ENCODE measurements around the gene SAE1.

Gene SAE1

GRCh38 chr19:47221890-47222289 is 91.3 kb downstream of the SAE1 start:
- DNase-seq (ENCODE audit: low spot score): no peak
- TF ChIP-seq, protein P1, sequence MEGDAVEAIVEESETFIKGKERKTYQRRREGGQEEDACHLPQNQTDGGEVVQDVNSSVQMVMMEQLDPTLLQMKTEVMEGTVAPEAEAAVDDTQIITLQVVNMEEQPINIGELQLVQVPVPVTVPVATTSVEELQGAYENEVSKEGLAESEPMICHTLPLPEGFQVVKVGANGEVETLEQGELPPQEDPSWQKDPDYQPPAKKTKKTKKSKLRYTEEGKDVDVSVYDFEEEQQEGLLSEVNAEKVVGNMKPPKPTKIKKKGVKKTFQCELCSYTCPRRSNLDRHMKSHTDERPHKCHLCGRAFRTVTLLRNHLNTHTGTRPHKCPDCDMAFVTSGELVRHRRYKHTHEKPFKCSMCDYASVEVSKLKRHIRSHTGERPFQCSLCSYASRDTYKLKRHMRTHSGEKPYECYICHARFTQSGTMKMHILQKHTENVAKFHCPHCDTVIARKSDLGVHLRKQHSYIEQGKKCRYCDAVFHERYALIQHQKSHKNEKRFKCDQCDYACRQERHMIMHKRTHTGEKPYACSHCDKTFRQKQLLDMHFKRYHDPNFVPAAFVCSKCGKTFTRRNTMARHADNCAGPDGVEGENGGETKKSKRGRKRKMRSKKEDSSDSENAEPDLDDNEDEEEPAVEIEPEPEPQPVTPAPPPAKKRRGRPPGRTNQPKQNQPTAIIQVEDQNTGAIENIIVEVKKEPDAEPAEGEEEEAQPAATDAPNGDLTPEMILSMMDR (IDR thresholded peaks at IDR 0.05; ENCODE audit: borderline replicate concordance, control extremely low read depth, extremely low read depth, insufficient read depth, missing control alignments): no peak
- in situ Hi-C loops (cut with MboI; ENCODE audit: low sequenced_read_pairs, unreplicated experiment): no loop called here

DNA sequence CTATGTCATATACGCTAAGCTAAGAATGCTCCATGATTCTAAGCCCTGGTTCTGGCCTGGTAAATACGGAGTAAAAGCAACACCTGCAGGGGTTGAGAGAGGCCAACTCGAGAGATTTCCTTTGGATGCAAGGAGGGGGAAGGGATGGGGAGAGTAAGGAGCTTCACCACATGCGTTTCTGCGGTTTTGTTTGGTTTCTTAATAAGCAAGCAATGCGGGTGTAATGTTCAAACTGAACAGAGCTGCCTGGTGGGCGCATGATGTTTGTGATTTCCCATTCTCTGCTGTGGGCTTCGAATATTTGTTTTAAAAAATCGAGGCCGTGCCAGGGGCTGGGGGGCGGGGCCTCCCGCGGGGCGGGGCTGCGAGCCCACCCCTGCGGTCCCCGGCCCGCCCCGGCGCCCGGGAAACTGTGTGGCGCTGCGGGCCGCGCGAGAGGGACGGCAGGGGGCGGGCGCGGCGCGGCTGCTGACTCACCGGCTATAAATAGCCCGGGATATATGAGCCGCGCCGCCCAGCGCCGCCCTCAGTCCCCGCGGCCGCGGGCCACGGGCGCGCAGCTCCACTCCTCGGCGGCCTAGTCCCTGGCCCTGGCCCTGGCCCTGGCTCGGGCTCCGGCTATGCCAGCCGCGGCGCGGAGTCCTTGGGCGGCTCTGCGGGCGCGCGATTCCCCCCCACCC is 95.3 kb downstream of the SAE1 start:
- DNase-seq (ENCODE audit: low spot score): peak; percentile 97
- in situ Hi-C loops (cut with MboI; ENCODE audit: low sequenced_read_pairs, unreplicated experiment): no loop called here
- TF ChIP-seq, protein P1 (IDR thresholded peaks at IDR 0.05; ENCODE audit: borderline replicate concordance, control extremely low read depth, extremely low read depth, insufficient read depth, missing control alignments): no peak

DNA sequence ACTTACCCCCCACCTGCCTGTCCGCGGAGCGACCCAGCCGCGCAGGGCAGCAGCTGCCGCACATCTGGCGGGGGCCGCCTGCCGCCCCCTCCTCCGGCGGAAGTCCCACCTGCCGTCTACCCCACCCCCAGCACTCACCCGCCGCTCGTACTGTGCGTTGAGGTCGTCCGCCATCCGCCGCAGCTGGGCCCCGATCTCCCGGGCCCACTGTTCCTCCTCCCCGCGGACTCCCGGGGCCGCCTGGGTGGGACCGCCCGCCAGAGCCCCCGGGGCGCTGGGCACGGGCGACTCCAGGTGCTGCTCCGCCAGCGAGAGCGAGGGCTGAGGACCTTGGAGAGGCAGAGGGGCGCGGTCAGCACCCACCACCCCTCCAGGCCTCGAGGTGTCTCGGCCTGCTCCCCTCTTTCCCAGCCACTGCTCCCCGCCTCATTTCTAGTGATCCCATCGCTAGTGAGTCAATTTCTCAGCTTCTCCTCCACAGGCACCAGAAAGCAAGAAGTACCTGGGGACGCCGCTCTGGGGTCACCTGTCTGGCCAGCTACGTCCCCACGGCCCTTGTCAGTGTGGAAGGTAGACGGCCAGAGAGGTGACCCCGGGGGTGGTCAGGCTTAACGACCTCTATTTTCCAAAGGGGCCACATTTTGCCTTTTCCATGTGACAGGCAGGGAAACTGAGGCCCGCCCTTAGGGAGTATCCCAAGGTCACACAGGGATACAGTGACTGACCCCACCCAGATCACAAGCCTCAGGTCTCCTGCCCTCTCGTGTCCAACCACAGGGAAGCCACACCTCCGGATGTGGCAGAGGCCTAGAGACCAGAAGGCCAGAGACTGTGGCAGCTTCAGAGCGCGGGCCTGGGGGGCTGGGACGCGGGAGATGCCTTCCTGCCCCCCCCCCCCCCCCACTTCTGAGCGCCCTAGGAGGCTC is 96.1 kb downstream of the SAE1 start:
- peak; percentile 78 for DNase-seq (ENCODE audit: low spot score)
- in situ Hi-C loops (cut with MboI; ENCODE audit: low sequenced_read_pairs, unreplicated experiment): no loop called here
- TF ChIP-seq, protein P1 (IDR thresholded peaks at IDR 0.05; ENCODE audit: borderline replicate concordance, control extremely low read depth, extremely low read depth, insufficient read depth, missing control alignments): no peak

- peak; percentile 86 for DNase-seq (ENCODE audit: low spot score)
- TF ChIP-seq, protein P1 (IDR thresholded peaks at IDR 0.05; ENCODE audit: borderline replicate concordance, control extremely low read depth, extremely low read depth, insufficient read depth, missing control alignments): no peak
- in situ Hi-C loops (cut with MboI; ENCODE audit: low sequenced_read_pairs, unreplicated experiment): no loop called here
Measured at GRCh38 chr19:47227352-47228167, 96.9 kb downstream of the SAE1 start.

- TF ChIP-seq, protein P1 (IDR thresholded peaks at IDR 0.05; ENCODE audit: borderline replicate concordance, control extremely low read depth, extremely low read depth, insufficient read depth, missing control alignments): no peak
- peak; percentile 62 for DNase-seq (ENCODE audit: low spot score)
- in situ Hi-C loops (cut with MboI; ENCODE audit: low sequenced_read_pairs, unreplicated experiment): no loop called here
Measured at GRCh38 chr19:47228168-47228936, 97.7 kb downstream of the SAE1 start.
